Right forelimb (tissue), 1 donor: ENCODE data around the gene PAN2.
"Not testable (repeated sequence)": the region's sequence is repeated elsewhere in the genome, so short reads cannot be mapped to it uniquely, and the experiment has no call there.

Experiments
- DNase-seq: peaks from one replicate; pipeline ENCODE4 v3.0.0-alpha.2; 2018

The PAN2 gene, protein sequence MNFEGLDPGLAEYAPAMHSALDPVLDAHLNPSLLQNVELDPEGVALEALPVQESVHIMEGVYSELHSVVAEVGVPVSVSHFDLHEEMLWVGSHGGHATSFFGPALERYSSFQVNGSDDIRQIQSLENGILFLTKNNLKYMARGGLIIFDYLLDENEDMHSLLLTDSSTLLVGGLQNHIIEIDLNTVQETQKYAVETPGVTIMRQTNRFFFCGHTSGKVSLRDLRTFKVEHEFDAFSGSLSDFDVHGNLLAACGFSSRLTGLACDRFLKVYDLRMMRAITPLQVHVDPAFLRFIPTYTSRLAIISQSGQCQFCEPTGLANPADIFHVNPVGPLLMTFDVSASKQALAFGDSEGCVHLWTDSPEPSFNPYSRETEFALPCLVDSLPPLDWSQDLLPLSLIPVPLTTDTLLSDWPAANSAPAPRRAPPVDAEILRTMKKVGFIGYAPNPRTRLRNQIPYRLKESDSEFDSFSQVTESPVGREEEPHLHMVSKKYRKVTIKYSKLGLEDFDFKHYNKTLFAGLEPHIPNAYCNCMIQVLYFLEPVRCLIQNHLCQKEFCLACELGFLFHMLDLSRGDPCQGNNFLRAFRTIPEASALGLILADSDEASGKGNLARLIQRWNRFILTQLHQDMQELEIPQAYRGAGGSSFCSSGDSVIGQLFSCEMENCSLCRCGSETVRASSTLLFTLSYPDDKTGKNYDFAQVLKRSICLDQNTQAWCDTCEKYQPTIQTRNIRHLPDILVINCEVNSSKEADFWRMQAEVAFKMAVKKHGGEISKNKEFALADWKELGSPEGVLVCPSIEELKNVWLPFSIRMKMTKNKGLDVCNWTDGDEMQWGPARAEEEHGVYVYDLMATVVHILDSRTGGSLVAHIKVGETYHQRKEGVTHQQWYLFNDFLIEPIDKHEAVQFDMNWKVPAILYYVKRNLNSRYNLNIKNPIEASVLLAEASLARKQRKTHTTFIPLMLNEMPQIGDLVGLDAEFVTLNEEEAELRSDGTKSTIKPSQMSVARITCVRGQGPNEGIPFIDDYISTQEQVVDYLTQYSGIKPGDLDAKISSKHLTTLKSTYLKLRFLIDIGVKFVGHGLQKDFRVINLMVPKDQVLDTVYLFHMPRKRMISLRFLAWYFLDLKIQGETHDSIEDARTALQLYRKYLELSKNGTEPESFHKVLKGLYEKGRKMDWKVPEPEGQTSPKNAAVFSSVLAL

DNA sequence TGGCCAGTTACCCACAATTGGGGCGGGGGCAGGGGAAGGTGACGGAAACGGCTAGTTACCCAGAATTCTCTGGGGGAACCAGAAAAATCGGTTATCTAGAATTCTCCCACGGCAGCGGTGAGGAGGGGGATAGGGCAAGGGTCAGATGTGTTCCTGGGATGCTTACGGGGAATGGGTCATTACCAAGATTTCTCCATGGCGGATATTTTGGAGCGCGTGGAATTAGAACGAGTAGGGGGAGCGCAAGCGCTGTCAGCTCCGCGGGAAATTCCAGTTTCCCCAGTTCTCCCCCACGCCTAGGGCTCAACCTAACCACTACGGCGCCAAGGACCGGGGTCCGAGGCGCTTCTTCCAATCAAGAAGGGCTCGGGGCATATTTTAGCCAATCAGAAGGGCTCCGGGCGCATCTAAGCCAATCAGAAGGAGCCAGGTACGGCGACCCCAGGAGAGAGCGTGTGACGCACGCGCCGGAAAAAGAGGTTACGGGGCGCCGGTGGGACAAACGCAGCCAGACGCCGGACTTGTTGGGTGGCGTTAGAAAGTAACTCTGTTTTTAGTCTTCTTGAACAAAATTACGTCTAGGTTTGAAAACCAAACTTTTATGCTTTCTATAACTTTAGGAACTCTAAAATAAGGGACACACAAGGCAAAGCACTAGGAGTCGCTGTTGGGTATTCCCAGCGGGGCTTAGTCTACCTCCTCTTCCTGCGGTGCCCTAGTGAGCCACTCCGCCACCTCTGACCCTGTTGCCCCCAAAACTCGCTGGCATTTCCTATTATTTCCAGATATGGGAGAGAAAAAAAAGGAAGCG, at the start of gene PAN2:
PAN2 (minus strand) TSS at position 322 of the 811 bp plus-strand sequence. CDS start 906 bp downstream, outside the sequence.
- peak; percentile 96 for DNase-seq

DNA sequence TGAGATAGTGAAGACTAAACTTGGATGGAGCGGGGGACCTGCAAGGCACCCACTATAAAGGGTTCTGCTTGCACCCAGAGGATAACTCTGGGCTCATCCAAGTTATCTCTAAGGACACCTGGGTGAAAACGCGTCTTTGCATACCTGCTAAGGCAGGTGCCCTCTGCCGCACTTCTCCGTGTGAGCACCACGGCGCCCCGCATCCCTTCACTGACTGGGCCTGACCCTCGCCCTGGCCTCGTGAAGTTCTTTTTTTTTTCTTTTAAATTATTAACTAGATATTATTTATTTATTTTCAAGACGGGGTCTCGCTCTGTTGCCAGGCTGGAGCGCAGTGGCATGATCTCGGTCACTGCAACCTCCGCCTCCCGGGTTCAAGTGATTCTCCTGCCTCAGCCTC, 48.8 kb upstream of the PAN2 start:
- DNase-seq: no peak

DNA sequence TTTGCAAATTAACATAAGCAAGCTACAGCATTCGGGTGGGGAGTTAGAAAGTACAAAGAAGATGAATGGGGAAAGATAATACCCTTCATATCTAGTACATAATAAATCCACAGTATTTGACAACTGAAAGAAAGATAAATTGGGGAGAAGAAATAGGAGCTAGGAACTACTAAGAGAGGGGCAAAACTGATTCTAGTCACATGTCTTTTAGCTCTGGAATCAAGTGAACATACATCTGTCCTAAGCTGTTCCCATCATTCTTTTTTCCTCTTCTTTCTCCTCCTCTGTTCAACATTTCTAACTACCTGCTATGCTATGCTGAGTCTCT, 44.2 kb upstream of the PAN2 start:
- DNase-seq: no peak

DNA sequence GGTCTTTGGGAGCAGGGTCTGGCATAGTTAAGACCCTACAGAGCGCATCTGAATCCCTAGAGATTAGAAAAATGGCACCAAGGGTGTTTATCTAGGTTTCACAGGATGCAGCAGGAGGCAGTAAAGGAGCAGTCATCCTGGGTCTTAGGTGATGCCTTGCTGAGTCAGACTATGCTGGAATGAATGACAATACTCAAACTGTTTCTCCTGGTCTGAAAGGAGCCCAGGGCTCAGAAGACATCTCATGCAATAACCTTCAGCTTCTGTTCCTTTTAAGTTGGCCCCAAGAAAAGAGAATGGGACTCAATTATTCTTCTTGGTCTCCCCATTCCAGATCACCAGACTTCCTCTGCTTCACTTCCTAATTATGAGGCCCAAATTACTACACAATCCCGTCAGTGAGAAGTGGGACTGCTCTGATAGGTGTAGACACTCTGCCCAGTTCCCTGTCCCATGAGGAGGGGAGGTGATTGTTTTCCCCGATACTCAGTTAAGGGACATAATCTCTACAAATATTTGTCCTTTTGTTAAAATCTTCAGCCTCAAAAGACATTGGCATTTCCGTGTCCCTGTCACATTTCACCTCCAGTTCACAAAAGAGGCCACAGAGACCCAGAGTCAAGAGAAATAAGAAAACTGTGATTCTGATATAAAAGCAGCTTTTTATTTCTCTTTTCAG, 43.6 kb upstream of the PAN2 start:
- DNase-seq: no peak

DNA sequence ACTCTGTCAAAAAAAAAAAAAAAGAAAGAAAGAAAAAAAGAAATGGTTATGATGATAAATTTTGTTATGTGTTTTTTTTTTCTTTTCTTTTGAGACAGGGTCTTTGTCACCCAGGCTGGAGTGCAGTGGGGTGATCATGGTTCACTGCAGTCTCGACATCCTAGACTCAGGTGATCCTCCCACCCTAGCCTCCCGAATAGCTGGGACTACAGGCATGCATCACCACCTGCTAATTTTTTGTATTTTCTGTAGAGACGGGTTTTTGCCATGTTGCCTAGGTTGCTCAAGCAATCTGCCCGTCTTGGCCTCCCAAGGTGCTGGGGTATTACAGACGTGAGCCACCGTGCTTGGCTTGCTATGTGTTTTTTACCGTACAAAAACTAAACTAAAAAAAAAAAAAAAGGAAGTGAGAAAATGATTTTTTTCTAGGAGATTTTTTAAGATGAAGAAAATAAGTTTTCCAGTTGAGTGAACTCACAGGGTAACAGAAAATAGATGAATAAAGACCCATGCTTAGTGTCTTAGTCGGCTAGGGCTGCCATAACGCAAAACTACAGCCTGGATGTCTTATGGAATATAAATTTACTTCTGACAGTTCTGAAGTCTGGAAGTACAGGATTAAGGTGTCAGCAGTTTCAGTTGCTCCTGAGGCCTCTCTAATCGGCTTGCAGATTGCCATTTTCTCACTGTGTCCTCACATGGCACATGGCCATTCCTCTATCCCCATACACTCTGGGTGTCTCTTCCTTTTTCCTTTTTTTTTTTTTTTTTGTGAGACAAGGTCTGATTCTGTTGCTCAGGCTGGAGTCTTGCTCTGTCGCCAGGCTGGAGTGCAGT, 42.0 kb upstream of the PAN2 start:
- DNase-seq: no peak

DNA sequence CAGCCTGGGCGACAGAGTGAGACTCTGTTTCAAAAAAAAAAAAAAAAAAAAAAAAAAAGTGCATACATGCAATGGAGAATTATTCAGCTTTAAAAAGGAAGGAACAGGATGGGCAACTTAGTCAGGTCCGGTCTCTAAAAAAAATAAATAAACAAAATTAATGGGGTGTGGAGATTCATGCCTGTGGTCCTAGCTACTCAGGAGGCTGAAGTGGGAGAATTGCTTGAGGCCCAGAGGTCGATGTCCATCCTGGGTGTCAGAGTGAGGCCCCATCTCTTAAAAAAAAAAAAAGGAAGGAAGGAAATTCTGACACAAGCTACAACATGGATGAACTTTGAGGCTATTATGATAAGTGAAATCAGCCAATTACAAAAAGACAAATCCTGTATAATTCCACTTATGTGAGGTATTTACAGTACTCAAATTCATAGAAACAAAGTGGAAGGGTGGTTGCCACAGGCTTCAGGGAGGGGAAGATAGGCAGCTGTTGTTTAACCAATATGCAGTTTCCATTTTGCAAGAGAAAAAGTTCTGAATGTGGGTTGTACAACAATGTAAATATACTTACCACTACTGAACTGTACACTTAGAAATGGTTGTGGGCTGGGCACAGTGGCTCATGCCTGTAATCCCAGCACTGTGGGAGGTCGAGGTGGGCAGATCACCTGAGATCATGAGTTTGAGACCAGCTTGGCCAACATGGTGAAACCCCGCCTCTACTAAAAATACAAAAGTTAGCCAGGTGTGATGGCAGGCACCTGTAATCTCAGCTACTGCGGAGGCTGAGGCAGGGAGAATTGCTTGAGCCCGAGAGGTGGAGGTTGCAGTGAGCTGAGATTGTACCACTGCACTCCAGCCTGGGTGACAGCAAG, 41.2 kb upstream of the PAN2 start:
- DNase-seq: no peak

DNA sequence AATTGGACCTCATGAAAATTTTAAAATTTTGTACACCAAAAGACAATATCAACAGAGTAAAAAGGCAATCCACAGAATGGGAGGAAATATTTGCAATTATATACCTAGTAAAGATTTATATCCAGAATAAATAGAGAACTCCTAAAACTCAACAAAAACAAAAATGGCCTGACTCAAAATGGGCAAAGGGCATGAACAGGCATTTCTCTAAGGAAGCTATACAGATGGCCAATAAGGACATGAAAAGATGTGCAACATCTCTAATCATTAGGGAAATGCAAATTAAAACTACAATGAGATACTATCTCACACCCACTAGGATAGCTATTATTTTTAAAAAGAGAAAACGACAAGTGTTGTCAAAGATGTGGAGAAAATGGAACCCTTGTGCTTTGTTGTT, 39.7 kb upstream of the PAN2 start:
- DNase-seq: no peak

DNA sequence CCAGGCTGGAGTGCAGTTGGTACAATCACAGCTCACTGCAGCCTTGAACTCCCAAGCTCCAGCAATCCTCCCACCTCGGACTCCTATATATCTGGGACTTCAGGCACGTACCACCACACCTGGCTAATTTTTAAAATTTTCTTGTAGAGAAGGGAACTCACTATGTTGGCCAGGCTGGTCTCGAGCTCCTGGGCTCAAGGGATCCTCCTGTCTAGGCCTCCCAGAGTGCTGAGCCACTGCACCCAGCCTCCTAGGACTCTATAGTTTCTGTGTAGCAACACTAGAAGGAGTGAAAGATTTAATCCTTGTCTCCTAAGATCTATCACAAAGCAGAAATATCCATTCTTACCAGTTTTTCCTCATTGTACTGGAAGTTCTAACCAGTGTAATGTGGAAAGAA, 33.1 kb upstream of the PAN2 start:
- DNase-seq: no peak

DNA sequence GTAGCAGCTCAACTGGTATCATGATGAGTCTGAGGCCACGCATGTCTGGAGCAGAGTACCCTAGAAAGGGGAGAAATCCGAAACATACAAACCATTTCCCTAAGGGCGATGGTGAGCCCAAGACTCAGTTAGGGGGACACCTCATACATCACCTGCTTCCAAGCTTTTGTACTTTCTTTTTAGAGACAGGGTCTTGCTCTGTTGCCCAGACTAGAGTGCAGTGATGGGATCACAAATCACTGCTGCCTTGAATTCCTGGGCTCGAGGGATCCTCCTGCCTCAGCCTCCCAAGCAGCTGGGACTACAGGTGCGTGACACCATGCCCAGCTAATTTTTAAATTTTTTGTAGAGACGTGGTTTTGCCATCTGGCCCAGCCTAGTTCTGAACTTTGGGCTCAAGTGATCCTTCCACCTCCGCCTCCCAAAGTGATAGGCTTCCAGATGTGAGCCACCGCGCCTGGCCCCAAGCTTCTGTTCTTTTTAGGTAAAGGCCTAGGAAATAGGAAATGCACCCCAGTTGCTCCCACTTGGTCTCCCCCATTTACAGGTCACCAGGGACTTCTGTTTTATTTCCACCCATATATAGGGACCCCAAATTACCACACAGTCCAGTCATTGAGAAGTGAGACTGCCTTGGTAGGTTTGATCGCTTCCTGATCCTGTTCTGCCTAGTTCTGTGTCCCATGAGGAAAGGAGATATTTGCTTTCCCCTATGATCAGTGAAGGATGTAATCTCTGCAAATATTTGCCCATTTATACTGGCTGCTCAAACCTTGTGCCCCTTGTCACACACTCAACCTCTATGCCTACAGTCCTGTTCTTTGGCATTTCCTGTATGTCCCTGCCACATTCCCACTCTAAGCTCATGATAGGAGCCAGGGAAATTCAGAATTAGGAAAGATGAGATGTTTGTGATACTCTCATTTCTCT, 28.6 kb upstream of the PAN2 start, which contains the start of gene APOF:
APOF (minus strand) TSS at position 728 of the 930 bp plus-strand sequence; CDS start at position 616, 112 bp downstream.
- DNase-seq: no peak

DNA sequence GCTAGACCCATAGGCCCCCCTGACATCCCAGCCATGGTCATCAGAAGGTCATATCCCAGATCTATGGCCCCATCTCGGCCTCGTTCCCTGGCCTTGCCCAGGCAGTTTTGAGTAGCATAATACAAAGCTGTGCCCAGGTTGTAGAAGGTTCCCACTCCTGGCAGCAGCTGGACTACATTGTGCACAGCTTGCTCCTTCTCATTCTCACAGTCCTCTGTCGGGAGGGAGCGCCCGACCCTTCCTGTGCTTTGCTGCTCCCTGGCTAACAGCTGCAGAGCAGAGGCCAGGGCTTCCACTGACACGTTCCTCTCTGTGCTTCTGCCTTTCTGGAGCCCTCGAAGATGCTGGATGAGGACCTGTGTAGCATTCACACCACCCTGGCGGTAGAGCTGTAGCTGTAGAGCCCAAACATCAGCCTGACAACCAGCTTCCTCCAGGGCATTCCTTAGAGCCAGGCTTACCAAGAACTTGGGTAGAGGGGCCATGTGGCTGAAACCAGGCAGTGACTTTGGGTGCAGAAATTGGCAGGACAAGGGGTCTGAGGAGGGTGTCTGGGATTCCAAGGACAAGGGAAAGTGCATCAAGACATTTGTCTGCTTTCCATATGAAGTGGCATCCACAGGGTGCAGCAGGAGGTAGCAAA, 27.8 kb upstream of the PAN2 start:
- DNase-seq: no peak

DNA sequence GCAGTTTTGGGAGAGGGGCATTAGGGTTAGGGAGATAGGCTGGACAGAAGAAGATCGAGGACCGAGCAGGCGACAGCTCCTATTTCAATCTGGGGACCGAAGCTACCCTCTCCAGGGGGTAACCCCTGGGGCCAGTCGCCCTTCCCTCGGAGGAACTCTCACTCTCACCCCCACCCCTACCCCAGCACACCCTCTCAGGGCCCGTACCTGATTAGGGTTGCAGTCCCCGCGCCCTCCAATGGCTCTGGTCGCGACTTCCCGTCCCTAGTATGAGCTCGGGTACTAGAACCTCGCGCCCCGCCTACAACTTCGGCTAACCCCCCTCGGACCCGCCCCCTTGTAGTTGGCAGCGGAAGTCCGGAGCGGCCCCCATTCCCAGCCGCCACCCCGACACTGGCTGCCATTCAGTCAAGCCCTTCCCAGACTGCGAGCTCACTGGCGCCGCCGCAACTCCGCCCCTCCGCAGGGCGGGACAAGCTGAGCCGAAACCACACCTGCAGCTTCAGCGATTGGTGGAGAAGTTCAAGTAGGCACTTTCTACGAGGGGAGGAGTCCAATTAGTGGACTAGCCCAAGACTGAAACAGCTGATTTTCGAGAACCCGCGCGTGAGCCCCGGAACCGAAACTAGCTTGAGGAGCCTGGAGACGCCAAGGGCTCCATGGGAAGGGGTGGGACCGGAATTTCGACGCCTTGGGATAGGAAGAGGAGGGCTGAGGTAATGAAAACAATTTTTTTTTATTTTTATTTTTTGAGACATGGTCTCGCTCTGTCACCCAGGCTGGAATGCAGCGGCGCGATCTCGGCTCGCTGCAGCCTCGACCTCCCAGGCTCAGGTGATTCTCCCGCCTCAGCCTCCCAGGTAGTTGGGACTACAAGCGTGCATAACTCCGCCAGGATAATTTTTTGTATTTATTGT, 26.3 kb upstream of the PAN2 start, which contains the start of gene STAT2:
STAT2 (minus strand) TSS at position 257 of the 917 bp plus-strand sequence. CDS start 3,536 bp downstream, outside the sequence.
- DNase-seq: peak; percentile 99

DNA sequence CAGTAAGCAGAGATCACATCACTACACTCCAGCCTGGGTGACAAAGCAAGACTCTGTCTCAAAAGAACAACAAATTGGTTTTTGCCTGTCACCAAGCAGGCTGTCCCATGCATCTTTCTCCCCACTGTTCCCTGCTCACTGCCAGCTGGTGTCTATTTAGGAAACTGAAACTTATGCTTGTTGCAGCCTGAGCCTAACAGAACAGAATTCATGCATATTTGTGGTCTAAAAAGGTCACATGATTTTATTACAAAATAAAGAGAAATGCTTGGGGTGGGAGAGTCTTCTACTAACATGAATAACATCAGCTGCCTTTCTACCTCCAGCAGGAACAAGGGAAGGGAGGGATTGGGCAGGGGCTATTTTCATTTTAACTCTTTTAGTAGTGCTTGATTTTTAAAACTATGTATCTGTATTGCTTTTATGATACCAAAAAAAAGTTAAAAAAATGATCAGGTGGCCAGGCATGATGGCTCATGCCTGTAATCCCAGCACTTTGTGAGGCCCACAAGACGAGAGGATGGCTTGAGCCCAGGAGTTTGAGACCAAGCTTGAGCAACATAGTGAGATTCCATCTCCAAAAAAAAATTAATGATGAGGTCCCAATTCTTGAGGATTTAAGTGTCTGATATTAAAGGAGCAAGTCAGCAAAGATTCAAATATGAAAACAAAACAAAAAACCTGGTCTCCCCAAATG, 25.2 kb upstream of the PAN2 start:
- no peak for DNase-seq

DNA sequence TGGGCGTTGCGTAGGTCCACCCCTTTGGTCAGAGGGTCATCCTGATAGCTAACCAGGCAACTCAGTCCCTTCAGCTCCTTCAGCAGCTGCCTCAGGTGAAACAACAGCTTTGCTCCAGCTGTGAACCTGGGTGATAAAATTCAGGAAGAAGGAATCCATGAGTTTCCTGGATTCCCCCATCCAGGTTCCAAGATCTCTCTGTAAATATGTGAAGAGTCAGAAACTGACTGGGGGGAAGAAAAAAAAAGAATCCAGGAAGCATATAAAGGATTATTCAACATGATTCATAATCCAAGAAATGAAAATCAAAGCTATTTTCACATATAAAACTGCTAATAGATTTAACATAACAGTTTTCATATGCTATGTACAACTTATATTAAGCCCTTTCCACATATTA, 17.5 kb upstream of the PAN2 start:
- no peak for DNase-seq

DNA sequence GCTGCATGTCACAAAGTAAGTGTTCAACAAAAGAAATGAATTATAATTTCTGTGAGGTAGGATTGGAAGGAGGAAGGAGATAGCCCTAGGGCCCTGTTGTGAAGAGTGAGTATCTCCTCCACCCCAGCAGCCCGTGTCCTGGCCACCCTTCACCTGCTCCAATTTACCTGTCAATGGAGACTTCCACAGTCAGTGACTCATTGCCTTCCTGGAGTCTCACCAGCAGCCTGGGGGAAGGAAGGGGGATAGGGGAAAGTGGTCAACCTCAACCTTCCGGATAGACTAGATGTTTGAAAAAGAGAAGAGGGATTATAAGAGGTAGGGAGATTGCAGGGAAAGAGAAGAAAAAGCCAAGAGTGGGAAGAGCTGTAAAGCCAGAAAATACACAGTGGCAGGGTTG, 16.9 kb upstream of the PAN2 start:
- no peak for DNase-seq

DNA sequence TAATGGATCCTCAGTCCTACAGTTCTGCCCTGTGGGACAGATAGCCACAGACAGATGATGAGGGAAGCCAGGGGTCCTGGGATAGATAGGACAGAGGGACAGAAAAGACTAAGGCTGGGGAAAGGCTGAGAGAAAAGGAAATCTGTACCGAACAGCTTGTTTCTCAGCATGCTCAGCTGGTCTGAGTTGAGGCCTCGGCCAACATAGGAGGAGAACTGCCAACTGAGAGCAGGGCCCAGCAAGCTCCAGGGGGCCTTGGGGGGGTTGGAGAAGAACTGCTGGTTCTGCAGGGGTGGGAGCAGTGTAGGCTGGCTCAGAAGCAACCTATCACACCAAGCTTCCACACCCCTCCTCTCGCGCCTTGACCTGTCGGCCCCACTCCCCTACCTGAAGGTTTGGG, 15.0 kb upstream of the PAN2 start:
- DNase-seq: no peak

DNA sequence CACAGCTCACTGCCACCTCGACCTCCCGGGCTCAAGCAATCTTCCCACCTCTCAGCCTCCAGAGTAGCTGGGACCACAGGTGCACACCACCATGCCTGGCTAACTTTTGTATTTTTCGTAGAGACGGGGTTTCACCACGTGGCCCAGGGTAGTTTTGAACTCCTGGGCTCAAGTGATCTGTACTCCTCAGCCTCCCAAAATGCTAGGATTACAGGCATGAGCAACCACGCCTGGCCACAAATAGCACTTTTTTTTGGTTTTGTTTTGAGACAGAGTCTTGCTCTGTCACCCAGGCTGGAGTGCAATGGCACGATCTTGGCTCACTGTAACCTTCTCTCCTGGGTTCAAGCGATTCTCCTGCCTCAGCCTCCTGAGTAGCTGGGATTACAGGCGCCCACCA, 13.5 kb upstream of the PAN2 start:
- DNase-seq: not testable (repeated sequence)
